K562 (cell line): Measurements from ENCODE around the gene RBMS3. TPM values are rescaled to one million over a fixed set of nuclear protein-coding genes. Genes with fewer than 3 reads are reported as not detected.

Source experiments
- ATAC-seq: fragments of 200-7000 bp; cut with Tn5 transposase; 3 replicates; pipeline ENCODE4 v1.9.1; 2020; ENCODE audit warnings: moderate library complexity
- BruUV-seq: library from RNA; stranded (reverse); fragments of 400-500 nt; replicated peaks from 2 replicates; lab custom pipeline; 2021; lab: Mats Ljungman, UMichigan
- CTCF ChIA-PET: fragments of 300-600 bp; formaldehyde crosslinking; extraction: SDS; loops from one replicate; lab custom pipeline; 2021; ENCODE audit warnings: low intra/inter-chr PET ratio; lab: Yijun Ruan, JAX
- POLR2A ChIA-PET: fragments of 300-600, 350-650 bp; sonication (Branson Sonifier 250); formaldehyde crosslinking; extraction: SDS; loops from one replicate; lab custom pipeline; 2021; ENCODE audit warnings: antibody characterized with exemption, inconsistent platforms; lab: Yijun Ruan, JAX
- DNase-seq, 4 experiments: peaks; one replicate each; pipeline versions ENCODE4 v3.0.0 to v3.0.0-alpha.2; 2011 to 2018; ENCODE audit warnings: low spot score in 3 of 4, mixed read lengths in 3 of 4; ENCODE audit errors: extremely low read depth in 1 of 4
- FAIRE-seq: peaks from 2 replicates; lab custom pipeline; 2011; peaks lifted over from hg19 to GRCh38; lab: Jason Lieb, UNC
- H2AFZ ChIP-seq: 2 replicates; pipeline ENCODE4 v1.6.0; 2011; ENCODE audit warnings: low read depth, low read length, control low read depth, inconsistent platforms
- H3K27ac ChIP-seq: fragments of 200-600 bp; 3 replicates; pipeline ENCODE4 v1.8.0; 2011; ENCODE audit warnings: low read depth, mild to moderate bottlenecking, control low read depth, inconsistent platforms, low read length, moderate library complexity, mixed read lengths; ENCODE audit errors: extremely low read depth
- H3K27me3 ChIP-seq, 2 experiments: fragments of 300-600 bp in 1 of 2; 2 replicates in 1 of 2; 3 replicates in 1 of 2; pipeline versions ENCODE4 v1.6.0 to v1.8.0; 2011; ENCODE audit warnings: inconsistent platforms in 2 of 2, low read length in 2 of 2, mild to moderate bottlenecking in 1 of 2, mixed read lengths in 1 of 2, moderate library complexity in 1 of 2; ENCODE audit not compliant: control insufficient read depth in 2 of 2, insufficient read depth in 2 of 2
- H3K36me3 ChIP-seq: fragments of 300-600 bp; 3 replicates; pipeline ENCODE4 v1.8.0; 2011; ENCODE audit warnings: mild to moderate bottlenecking, low read length, inconsistent platforms; ENCODE audit not compliant: control insufficient read depth, insufficient read depth
- H3K4me1 ChIP-seq, 2 experiments: fragments of 200-600 bp in 1 of 2; replicated peaks in 1 of 2; 2 replicates in 1 of 2; 3 replicates in 1 of 2; pipeline versions ENCODE4 v1.5.1 to v1.8.0; 2011; ENCODE audit warnings: inconsistent platforms in 2 of 2, low read length in 2 of 2, mild to moderate bottlenecking in 1 of 2, mixed read lengths in 1 of 2, moderate library complexity in 1 of 2; ENCODE audit not compliant: control insufficient read depth in 2 of 2, insufficient read depth in 2 of 2
- H3K4me2 ChIP-seq: 2 replicates; pipeline ENCODE4 v1.6.1; 2011; ENCODE audit warnings: low read length, control low read depth, inconsistent platforms, mixed read lengths; ENCODE audit not compliant: insufficient read depth
- H3K4me3 ChIP-seq: fragments of 200-600 bp; sonication (generic), shearing (Covaris generic); 2 replicates; pipeline ENCODE4 v1.5.1; 2016; ENCODE audit warnings: control low read depth, inconsistent platforms
- H3K79me2 ChIP-seq: fragments of 200-600 bp; 3 replicates; pipeline ENCODE4 v1.8.0; 2011; ENCODE audit warnings: low read length, inconsistent platforms; ENCODE audit not compliant: control insufficient read depth, insufficient read depth
- H3K9ac ChIP-seq, 2 experiments: 2 replicates each; pipeline versions ENCODE4 v1.6.0 to v1.6.1; 2011; ENCODE audit warnings: low read depth in 2 of 2, low read length in 2 of 2, control low read depth in 1 of 2, inconsistent platforms in 1 of 2, mild to moderate bottlenecking in 1 of 2, mixed read lengths in 1 of 2; ENCODE audit not compliant: insufficient read depth in 1 of 2
- H3K9me1 ChIP-seq: one replicate; pipeline ENCODE4 v1.6.0; 2011; ENCODE audit warnings: inconsistent platforms, mild to moderate bottlenecking, low read length, moderate library complexity; ENCODE audit not compliant: control insufficient read depth, insufficient read depth
- H3K9me3 ChIP-seq: replicated peaks from 2 replicates; pipeline ENCODE4 v1.5.1; 2011; ENCODE audit warnings: low read depth, low read length, inconsistent platforms; ENCODE audit not compliant: control insufficient read depth, insufficient read depth
- H4K20me1 ChIP-seq: replicated peaks from 2 replicates; pipeline ENCODE4 v1.6.1; 2011; ENCODE audit warnings: low read length, inconsistent platforms, mixed read lengths; ENCODE audit not compliant: control insufficient read depth, insufficient read depth
- CBX1 ChIP-seq: sonication (generic); IDR thresholded peaks from 2 replicates; pipeline ENCODE4 v1.6.1; 2016; ENCODE audit warnings: antibody characterized with exemption, low read depth, mild to moderate bottlenecking
- CBX2 ChIP-seq: fragments of 200-600 bp; sonication (generic); IDR thresholded peaks from one replicate; pipeline ENCODE4 v1.6.1; 2012; ENCODE audit warnings: mild to moderate bottlenecking, low read length, inconsistent platforms; ENCODE audit not compliant: insufficient read depth, poor library complexity, severe bottlenecking
- CHCHD3 ChIP-seq: fragments of 250-450 bp; sonication (Bioruptor Pico); IDR thresholded peaks from 2 replicates; pipeline ENCODE4 v2.1.2; 2022; ENCODE audit warnings: mild to moderate bottlenecking
- MEF2D ChIP-seq: conservative IDR thresholded peaks from 2 replicates; pipeline ENCODE4 v1.6.1; 2016; ENCODE audit warnings: low read depth, missing genetic modification characterization, missing compliant biosample characterization
- RREB1 ChIP-seq: fragments of 250-450 bp; sonication (Bioruptor Pico); IDR thresholded peaks from 2 replicates; pipeline ENCODE4 v1.4.0; 2020
- SP1 ChIP-seq: sonication (generic); formaldehyde crosslinking; IDR thresholded peaks from 2 replicates; pipeline ENCODE4 v1.8.1; 2022; ENCODE audit warnings: mild to moderate bottlenecking, missing genetic modification reagents
- TAF9B ChIP-seq: fragments of 450-650 bp; IDR thresholded peaks from 2 replicates; pipeline ENCODE4 v1.6.1; 2018; ENCODE audit warnings: mild to moderate bottlenecking; ENCODE audit not compliant: partially characterized antibody
- TARDBP ChIP-seq: fragments of 450-650 bp; IDR thresholded peaks from 2 replicates; pipeline ENCODE4 v1.6.1; 2016
- ZBTB8A ChIP-seq: fragments of 450-650 bp; IDR thresholded peaks from 2 replicates; pipeline ENCODE4 v1.6.1; 2018; ENCODE audit warnings: mild to moderate bottlenecking, moderate library complexity; ENCODE audit not compliant: partially characterized antibody
- ZNF41 ChIP-seq: fragments of 250-450 bp; sonication (Bioruptor Pico); conservative IDR thresholded peaks from 2 replicates; pipeline ENCODE4 v1.4.0; 2020; ENCODE audit warnings: mild to moderate bottlenecking
- WGBS: fragments of 100-300 bp; shearing (Covaris generic); methylation state at CpG from one replicate; pipeline ENCODE4 v1.1.6; 2016; ENCODE audit warnings: low coverage, mixed read lengths; ENCODE audit not compliant: insufficient coverage; ENCODE audit errors: missing lambda C conversion rate; 5-methylcytosine and 5-hydroxymethylcytosine counted together
- in situ Hi-C: fragments of 300-500 bp; cut with MboI; formaldehyde crosslinking; loops from 4 replicates; pipeline ENCODE4 v1.15.0; 2018; ENCODE audit warnings: inconsistent platforms, mixed read lengths
- intact Hi-C: fragments of 100-400 bp; cut with micrococcal nuclease; formaldehyde crosslinking; loops from 2 replicates; pipeline ENCODE4 v1.14.2; 2022
- polyA plus RNA-seq, 8 experiments: library from polyadenylated mRNA; depleted of rRNA in 4 of 8; stranded (reverse) in 5 of 8; unstranded in 3 of 8; fragments of >200 nt; fragmentation: Nextera tagmentation in 2 of 8; fragmentation: Illumina TruSeq in 1 of 8; extraction: Ambion mirVana in 2 of 8; extraction: Trizol in 1 of 8; gene quantifications; 2 replicates each; pipeline versions ENCODE4 v1.2.1 to v1.2.3, GENCODE V29; 2011 to 2014; ENCODE audit warnings: inconsistent platforms in 1 of 8, missing spikeins in 1 of 8
- total RNA-seq, 7 experiments: library from RNA; depleted of rRNA in 6 of 7; stranded (reverse); fragments of >200 nt in 6 of 7; fragmentation: Illumina TruSeq in 2 of 7; extraction: Trizol in 2 of 7; gene quantifications; 2 replicates each; pipeline versions ENCODE4 v1.2.1 to v1.2.3, GENCODE V29; 2011 to 2021; ENCODE audit warnings: low replicate concordance in 1 of 7
- TF ChIP-seq, protein P1 (sequence below): IDR thresholded peaks from 2 replicates; pipeline ENCODE4 v1.6.1; 2012; ENCODE audit warnings: low read depth, low read length, improper control_type of control experiment, borderline replicate concordance
- TF ChIP-seq, protein P2 (sequence below): fragments of 250-450 bp; sonication (Bioruptor Pico); IDR thresholded peaks from 2 replicates; pipeline ENCODE4 v1.8.0; 2021; ENCODE audit warnings: moderate library complexity, mild to moderate bottlenecking, inconsistent platforms
- TF ChIP-seq, protein P3 (sequence below): fragments of 250-450 bp; sonication (Bioruptor Pico); IDR thresholded peaks from 2 replicates; pipeline ENCODE4 v1.5.1; 2021; ENCODE audit warnings: mild to moderate bottlenecking

RBMS3 gene
- total and polyA plus RNA-seq, 9 of the 15 experiments (the other 6 are each of a cell fraction or from before 2014, with no cell fraction given) = 0.20 TPM; not detected in 8

- Histone ChIP-seq H2AFZ (no peak overlapping the region), H3K4me2 (no peak overlapping the region), H3K9me3 (no peaks in the 10 kb centered on the region; the same call in none of the 2 replicates), H3K9me1 (no peaks in the 10 kb centered on the region), H3K79me2 (no peaks in the 10 kb centered on the region), H3K27me3 (no peaks in the 10 kb centered on the region), H3K36me3 (no peaks in the 10 kb centered on the region), H3K4me3 (no peak overlapping the region), H3K27ac (no peak overlapping the region), H3K4me1 (no peaks in the 10 kb centered on the region)
- no TSS peak for BruUV-seq
- intact Hi-C loops = no loop called here
- CTCF ChIA-PET = no interaction called here
- FAIRE-seq = no peak
- no peak for ATAC-seq
- DNase-seq = no peak
- in situ Hi-C loops = no loop called here
- WGBS = 0% methylated on average over 3 of the region's 3 CpGs
- TF ChIP-seq CBX2 (no peak), TARDBP (no peak), SP1 (CRISPR knock-in tag) (no peak), RREB1 (no peak), MEF2D (tag) (no peak), ZBTB8A (no peak), ZNF41 (CRISPR knock-in tag) (no peak), CBX1 (no peak), TAF9B (no peak), CHCHD3 (CRISPR knock-in tag) (no peak)
- TF ChIP-seq, protein P1, sequence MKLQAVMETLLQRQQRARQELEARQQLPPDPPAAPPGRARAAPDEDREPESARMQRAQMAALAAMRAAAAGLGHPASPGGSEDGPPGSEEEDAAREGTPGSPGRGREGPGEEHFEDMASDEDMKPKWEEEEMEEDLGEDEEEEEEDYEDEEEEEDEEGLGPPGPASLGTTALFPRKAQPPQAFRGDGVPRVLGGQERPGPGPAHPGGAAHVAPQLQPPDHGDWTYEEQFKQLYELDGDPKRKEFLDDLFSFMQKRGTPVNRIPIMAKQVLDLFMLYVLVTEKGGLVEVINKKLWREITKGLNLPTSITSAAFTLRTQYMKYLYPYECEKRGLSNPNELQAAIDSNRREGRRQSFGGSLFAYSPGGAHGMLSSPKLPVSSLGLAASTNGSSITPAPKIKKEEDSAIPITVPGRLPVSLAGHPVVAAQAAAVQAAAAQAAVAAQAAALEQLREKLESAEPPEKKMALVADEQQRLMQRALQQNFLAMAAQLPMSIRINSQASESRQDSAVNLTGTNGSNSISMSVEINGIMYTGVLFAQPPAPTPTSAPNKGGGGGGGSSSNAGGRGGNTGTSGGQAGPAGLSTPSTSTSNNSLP = no peak
- TF ChIP-seq, protein P2, sequence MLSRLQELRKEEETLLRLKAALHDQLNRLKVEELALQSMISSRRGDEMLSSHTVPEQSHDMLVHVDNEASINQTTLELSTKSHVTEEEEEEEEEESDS = no peak
- TF ChIP-seq, protein P3, sequence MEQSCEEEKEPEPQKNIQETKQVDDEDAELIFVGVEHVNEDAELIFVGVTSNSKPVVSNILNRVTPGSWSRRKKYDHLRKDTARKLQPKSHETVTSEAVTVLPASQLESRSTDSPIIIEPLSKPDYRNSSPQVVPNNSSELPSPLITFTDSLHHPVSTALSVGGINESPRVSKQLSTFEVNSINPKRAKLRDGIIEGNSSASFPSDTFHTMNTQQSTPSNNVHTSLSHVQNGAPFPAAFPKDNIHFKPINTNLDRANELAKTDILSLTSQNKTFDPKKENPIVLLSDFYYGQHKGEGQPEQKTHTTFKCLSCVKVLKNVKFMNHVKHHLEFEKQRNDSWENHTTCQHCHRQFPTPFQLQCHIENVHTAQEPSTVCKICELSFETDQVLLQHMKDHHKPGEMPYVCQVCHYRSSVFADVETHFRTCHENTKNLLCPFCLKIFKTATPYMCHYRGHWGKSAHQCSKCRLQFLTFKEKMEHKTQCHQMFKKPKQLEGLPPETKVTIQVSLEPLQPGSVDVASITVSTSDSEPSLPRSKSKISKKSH (CRISPR knock-in tag) = no peak
- TF ChIP-seq, all 486 proteins: peak for 0
- POLR2A ChIA-PET = interaction anchor here (0.6 kb wide), 1 partner anchor 28 kb away, joined by 3 read pairs; no protein-coding TSS in a partner anchor
- Histone ChIP-seq H3K9ac (no peak overlapping the region), H4K20me1 (no peaks in the 10 kb centered on the region)
Measured at GRCh38 chr3:30042916-30043555, 762.2 kb downstream of the RBMS3 start.
